LNCAP (cell line): Measurements from ENCODE around the gene PCP4L1.

Experiments
- CTCF ChIP-seq: fragments of 450-650 bp; IDR thresholded peaks from 2 replicates; pipeline ENCODE4 v1.5.1; 2017; ENCODE audit warnings: mild to moderate bottlenecking

The PCP4L1 gene

GRCh38 chr1:161307230-161307768 is 48.8 kb downstream of the PCP4L1 start:
- no peak for TF ChIP-seq CTCF

- no peak for TF ChIP-seq CTCF
Observed at GRCh38 chr1:161307892-161308638, 49.5 kb downstream of the PCP4L1 start.

- TF ChIP-seq CTCF, result no peak
Observed at GRCh38 chr1:161309868-161310267, 51.3 kb downstream of the PCP4L1 start, which contains the start of gene MPZ. MPZ (minus strand) TSS chr1:161309968; CDS start chr1:161309905, 63 bp downstream.

GRCh38 chr1:161311595-161312181 is 53.1 kb downstream of the PCP4L1 start:
- TF ChIP-seq CTCF, result no peak

GRCh38 chr1:161313554-161314200 is 55.1 kb downstream of the PCP4L1 start:
- no peak for TF ChIP-seq CTCF

- peak; percentile 43; the same call in 1 of the 2 replicates for TF ChIP-seq CTCF
Observed at GRCh38 chr1:161314201-161314981, 55.8 kb downstream of the PCP4L1 start, which contains the start of gene SDHC. SDHC (plus strand) TSS chr1:161314381; CDS start chr1:161314406, 25 bp downstream.

- TF ChIP-seq CTCF, result no peak
Observed at GRCh38 chr1:161324020-161324419, 65.5 kb downstream of the PCP4L1 start.
